ENCODE data around the gene ARHGAP31. TPM values are rescaled to one million over a fixed set of nuclear protein-coding genes. Genes with fewer than 3 reads are reported as not detected.

Gene ARHGAP31
- total RNA-seq, 4 donors from 2014 or later, result 21.8 to 48.7 (median 22.9) TPM

GRCh38 chr3:119297169-119297568, 3.0 kb downstream of the ARHGAP31 start:
- intact Hi-C loops (cut with DNase I; ENCODE audit: low total_unique reads), result no loop called here
- H3K4me3 ChIP-seq (ENCODE audit: low read depth, poor library complexity, severe bottlenecking), result no peak overlapping the region
- TF ChIP-seq POLR2A (IDR thresholded peaks at IDR 0.05) (no peak), CTCF (IDR thresholded peaks at IDR 0.05) (no peak)
- DNase-seq (ENCODE audit: low spot score in 2 of 2), result no peak

GRCh38 chr3:119298565-119298941, 4.4 kb downstream of the ARHGAP31 start:
- H3K4me3 ChIP-seq (ENCODE audit: low read depth, poor library complexity, severe bottlenecking), result no peak overlapping the region
- no peak for TF ChIP-seq CTCF (IDR thresholded peaks at IDR 0.05)
- no peak for TF ChIP-seq POLR2A (IDR thresholded peaks at IDR 0.05)
- intact Hi-C loops (cut with DNase I; ENCODE audit: low total_unique reads), result no loop called here
- DNase-seq (ENCODE audit: low spot score in 2 of 2), result no peak
- WGBS, 2 donors, result 90 to 92% methylated on average over 11 of the region's 11 CpGs

GRCh38 chr3:119300991-119301391, 6.8 kb downstream of the ARHGAP31 start:
- H3K4me3 ChIP-seq (ENCODE audit: low read depth, poor library complexity, severe bottlenecking), result no peak overlapping the region
- TF ChIP-seq POLR2A (IDR thresholded peaks at IDR 0.05) (no peak), CTCF (IDR thresholded peaks at IDR 0.05) (no peak)
- 26 to 39% methylated on average over 5 of the region's 5 CpGs for WGBS, 2 donors
- DNase-seq (ENCODE audit: low spot score in 2 of 2), result no peak
- intact Hi-C loops (cut with DNase I; ENCODE audit: low total_unique reads), result no loop called here

GRCh38 chr3:119301662-119302061, 7.5 kb downstream of the ARHGAP31 start:
- intact Hi-C loops (cut with DNase I; ENCODE audit: low total_unique reads), result no loop called here
- no peak for TF ChIP-seq POLR2A (IDR thresholded peaks at IDR 0.05)
- TF ChIP-seq CTCF (IDR thresholded peaks at IDR 0.05), result no peak

GRCh38 chr3:119302697-119303551, 8.7 kb downstream of the ARHGAP31 start:
- no peak for DNase-seq (ENCODE audit: low spot score in 2 of 2)
- TF ChIP-seq CTCF (IDR thresholded peaks at IDR 0.05) (no peak), POLR2A (IDR thresholded peaks at IDR 0.05) (no peak)
- no peak overlapping the region for H3K4me3 ChIP-seq (ENCODE audit: low read depth, poor library complexity, severe bottlenecking)
- intact Hi-C loops (cut with DNase I; ENCODE audit: low total_unique reads), result no loop called here
- WGBS, 2 donors, result 64 to 70% methylated on average over 7 of the region's 7 CpGs

More at GRCh38 chr3:119301662-119302061, 7.5 kb downstream of the ARHGAP31 start:
- no peak for DNase-seq (ENCODE audit: low spot score in 2 of 2)
- H3K4me3 ChIP-seq (ENCODE audit: low read depth, poor library complexity, severe bottlenecking), result no peak overlapping the region
- 76 to 83% methylated on average over 3 of the region's 3 CpGs for WGBS, 2 donors
